Measurements from ENCODE around the gene EXOC6B. TPM values are rescaled to one million over a fixed set of nuclear protein-coding genes. Genes with fewer than 3 reads are reported as not detected.

EXOC6B gene
- total and polyA plus RNA-seq, 9 of the 15 experiments (the other 6 are each of a cell fraction or from before 2014, with no cell fraction given): 0.28 to 4.2 (median 2.0) TPM

- BruUV-seq (replicated peaks): no TSS peak
- TF ChIP-seq ZBTB33 (CRISPR knock-in tag; IDR thresholded peaks at IDR 0.05) (no peak), MEF2D (tag; conservative IDR thresholded peaks at IDR 0.05; ENCODE audit: low read depth) (no peak), SMARCA5 (IDR thresholded peaks at IDR 0.05) (no peak), TCF3 (CRISPR knock-in tag; IDR thresholded peaks at IDR 0.05) (peak; percentile 39; the same call in 1 of the 2 replicates), RBM25 (IDR thresholded peaks at IDR 0.05; ENCODE audit: low read depth, low read length, severe bottlenecking) (peak; percentile 16), KLF16 (IDR thresholded peaks at IDR 0.05) (no peak), DPF2 (IDR thresholded peaks at IDR 0.05) (peak; percentile 53; the same call in 1 of the 2 replicates), TRIM24 (IDR thresholded peaks at IDR 0.05) (0 out of 4 replicates have a peak, but pooled peaks of 1 of the 2 experiments have one; percentile 15), NCOR1 (IDR thresholded peaks at IDR 0.05) (peak; percentile 64), TCF15 (CRISPR knock-in tag; IDR thresholded peaks at IDR 0.05) (no peak), NFIC (IDR thresholded peaks at IDR 0.05) (0 out of 2 replicates have a peak, but pooled peaks have one; percentile 15), KDM1A (IDR thresholded peaks at IDR 0.05) (peak; percentile 19 to 24; a peak in 1 of 4 replicates), ZNF449 (CRISPR knock-in tag; IDR thresholded peaks at IDR 0.05) (no peak), ARID1B (IDR thresholded peaks at IDR 0.05) (peak; percentile 69), RAD21 (CRISPR knock-in tag; conservative IDR thresholded peaks at IDR 0.05 in 1 of 2, IDR thresholded peaks at IDR 0.05 in 1 of 2) (no peak), CBFA2T3 (IDR thresholded peaks at IDR 0.05) (peak; percentile 73), CBFA2T2 (conservative IDR thresholded peaks at IDR 0.05) (peak; percentile 28; the same call in 1 of the 2 replicates), TAL1 (IDR thresholded peaks at IDR 0.05) (peak; percentile 54; the same call in 1 of the 2 replicates), BCOR (IDR thresholded peaks at IDR 0.05) (0 out of 2 replicates have a peak, but pooled peaks have one; percentile 58), HBP1 (CRISPR knock-in tag; IDR thresholded peaks at IDR 0.05) (no peak), FOXK2 (conservative IDR thresholded peaks at IDR 0.05 in 1 of 2, IDR thresholded peaks at IDR 0.05 in 1 of 2; ENCODE audit: low read depth in 2 of 2) (peak in 1 of 2 experiments; percentile 17; a peak in 1 of 4 replicates)
- Histone ChIP-seq H3K27ac (ENCODE audit: extremely low read depth, low read depth, low read length) (no peak overlapping the region), H2AFZ (ENCODE audit: low read depth, low read length) (no peak overlapping the region), H4K20me1 (replicated peaks; ENCODE audit: control insufficient read depth, insufficient read depth, low read length) (no peaks in the 10 kb centered on the region), H3K79me2 (ENCODE audit: control insufficient read depth, insufficient read depth, low read length) (no peaks in the 10 kb centered on the region), H3K4me2 (ENCODE audit: insufficient read depth, low read length) (no peak overlapping the region), H3K27me3 (ENCODE audit: control insufficient read depth in 2 of 2, insufficient read depth in 2 of 2, low read length in 2 of 2) (no peaks in the 10 kb centered on the region), H3K4me1 (replicated peaks in 1 of 2; ENCODE audit: control insufficient read depth in 2 of 2, insufficient read depth in 2 of 2, low read length in 2 of 2) (no peaks in the 10 kb centered on the region; a peak in 1 of 5 replicates), H3K36me3 (ENCODE audit: control insufficient read depth, insufficient read depth, low read length) (no peaks in the 10 kb centered on the region), H3K9me1 (ENCODE audit: control insufficient read depth, insufficient read depth, low read length) (no peaks in the 10 kb centered on the region), H3K4me3 (no peak overlapping the region), H3K9me3 (replicated peaks; ENCODE audit: control insufficient read depth, insufficient read depth, low read depth, low read length) (no peaks in the 10 kb centered on the region), H3K9ac (ENCODE audit: insufficient read depth in 1 of 2, low read depth in 2 of 2, low read length in 2 of 2) (no peak overlapping the region)
- peak; percentile 52 for FAIRE-seq
- CTCF ChIA-PET (ENCODE audit: low intra/inter-chr PET ratio): no interaction called here
- DNase-seq (ENCODE audit: extremely low read depth in 1 of 4, low spot score in 3 of 4): peak in 1 of 4 experiments; percentile 60
- peak; percentile 90 for ATAC-seq
- intact Hi-C loops (cut with micrococcal nuclease): no loop called here
- POLR2A ChIA-PET: interaction anchor here (0.6 kb wide), 1 partner anchor 759 kb away, joined by 3 read pairs; no protein-coding TSS in a partner anchor
- in situ Hi-C loops (cut with MboI): no loop called here
- 18% methylated on average over 4 of the region's 4 CpGs for WGBS (ENCODE audit: insufficient coverage, low coverage, missing lambda C conversion rate)
Measured at GRCh38 chr2:72454189-72454588, 371.6 kb downstream of the EXOC6B start.

Data from K562 (cell line).